ENCODE data around the gene TTF1. TPM values are rescaled to one million over a fixed set of nuclear protein-coding genes. Genes with fewer than 3 reads are reported as not detected.

Gene TTF1, protein sequence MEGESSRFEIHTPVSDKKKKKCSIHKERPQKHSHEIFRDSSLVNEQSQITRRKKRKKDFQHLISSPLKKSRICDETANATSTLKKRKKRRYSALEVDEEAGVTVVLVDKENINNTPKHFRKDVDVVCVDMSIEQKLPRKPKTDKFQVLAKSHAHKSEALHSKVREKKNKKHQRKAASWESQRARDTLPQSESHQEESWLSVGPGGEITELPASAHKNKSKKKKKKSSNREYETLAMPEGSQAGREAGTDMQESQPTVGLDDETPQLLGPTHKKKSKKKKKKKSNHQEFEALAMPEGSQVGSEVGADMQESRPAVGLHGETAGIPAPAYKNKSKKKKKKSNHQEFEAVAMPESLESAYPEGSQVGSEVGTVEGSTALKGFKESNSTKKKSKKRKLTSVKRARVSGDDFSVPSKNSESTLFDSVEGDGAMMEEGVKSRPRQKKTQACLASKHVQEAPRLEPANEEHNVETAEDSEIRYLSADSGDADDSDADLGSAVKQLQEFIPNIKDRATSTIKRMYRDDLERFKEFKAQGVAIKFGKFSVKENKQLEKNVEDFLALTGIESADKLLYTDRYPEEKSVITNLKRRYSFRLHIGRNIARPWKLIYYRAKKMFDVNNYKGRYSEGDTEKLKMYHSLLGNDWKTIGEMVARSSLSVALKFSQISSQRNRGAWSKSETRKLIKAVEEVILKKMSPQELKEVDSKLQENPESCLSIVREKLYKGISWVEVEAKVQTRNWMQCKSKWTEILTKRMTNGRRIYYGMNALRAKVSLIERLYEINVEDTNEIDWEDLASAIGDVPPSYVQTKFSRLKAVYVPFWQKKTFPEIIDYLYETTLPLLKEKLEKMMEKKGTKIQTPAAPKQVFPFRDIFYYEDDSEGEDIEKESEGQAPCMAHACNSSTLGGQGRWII
- total RNA-seq: 5.5 and 8.2 TPM in 2 replicates

DNA sequence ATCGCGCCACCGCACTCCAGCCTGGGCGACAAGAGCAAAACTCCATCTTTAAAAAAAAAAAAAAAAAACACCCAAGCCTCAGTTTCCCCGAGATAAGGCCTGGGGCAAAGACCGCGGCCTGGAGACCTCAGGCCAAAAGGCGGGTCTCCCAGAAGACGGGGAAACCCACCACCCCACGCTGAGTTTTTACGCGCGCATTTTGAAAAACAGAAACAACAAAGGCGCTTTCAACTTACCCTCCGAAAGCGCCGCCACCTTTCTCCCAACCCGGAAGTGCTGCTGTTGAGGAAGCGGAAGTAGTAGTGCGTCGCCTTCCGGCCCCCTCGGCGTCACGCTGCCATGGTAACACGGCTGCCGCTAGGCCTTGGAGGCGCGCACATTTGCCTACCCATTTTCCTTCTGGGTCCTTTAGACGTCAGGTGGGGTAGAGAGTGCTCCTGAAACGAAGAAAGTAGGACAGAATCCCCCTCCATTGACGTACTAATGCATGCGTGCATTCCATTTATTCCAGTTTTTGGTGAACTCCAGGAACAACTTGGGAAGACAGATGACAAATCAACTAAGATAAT lies at the start of gene TTF1:
TTF1 (minus strand) TSS at position 287 of the 569 bp plus-strand sequence. CDS start 4,019 bp downstream, outside the sequence.

DNA sequence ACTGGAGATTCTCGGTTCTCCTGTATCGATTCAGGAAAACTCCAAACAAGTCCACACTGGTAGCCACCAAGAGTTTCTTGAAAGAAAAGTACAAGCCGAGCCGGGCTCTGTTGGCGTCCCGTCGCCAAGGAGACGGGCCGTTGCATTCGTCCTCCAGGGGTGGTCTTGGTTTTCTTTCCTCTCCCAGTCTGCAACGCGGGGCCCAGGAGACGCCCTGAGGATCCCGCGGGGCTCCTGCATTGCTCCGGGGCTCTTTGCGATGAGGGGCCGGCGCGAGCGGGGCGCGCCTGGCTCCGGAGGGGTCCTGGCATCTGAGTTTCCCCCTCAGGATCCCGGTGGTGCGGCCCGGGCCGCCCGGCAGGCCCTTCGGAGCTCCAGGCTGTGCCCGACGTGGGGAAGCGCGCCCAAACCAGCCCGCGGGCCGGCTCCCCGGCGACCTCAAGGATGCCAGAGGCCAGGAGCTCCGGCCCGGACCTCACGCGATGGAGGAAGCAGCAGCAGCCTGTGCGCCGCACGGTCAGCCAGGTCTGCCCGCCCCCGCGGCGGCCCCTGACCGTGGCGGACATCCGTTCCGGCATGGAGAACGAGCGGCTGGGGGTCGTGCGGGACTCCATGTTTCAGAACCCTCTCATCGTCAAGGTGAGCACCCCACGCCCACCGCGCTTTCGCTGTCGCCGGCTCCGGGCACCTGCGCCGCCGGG lies 3.3 kb upstream of the TTF1 start, which contains the start of gene CFAP77:
CFAP77 (plus strand) TSS at position 384 of the 701 bp plus-strand sequence; CDS start at position 445, 61 bp downstream.

DNA sequence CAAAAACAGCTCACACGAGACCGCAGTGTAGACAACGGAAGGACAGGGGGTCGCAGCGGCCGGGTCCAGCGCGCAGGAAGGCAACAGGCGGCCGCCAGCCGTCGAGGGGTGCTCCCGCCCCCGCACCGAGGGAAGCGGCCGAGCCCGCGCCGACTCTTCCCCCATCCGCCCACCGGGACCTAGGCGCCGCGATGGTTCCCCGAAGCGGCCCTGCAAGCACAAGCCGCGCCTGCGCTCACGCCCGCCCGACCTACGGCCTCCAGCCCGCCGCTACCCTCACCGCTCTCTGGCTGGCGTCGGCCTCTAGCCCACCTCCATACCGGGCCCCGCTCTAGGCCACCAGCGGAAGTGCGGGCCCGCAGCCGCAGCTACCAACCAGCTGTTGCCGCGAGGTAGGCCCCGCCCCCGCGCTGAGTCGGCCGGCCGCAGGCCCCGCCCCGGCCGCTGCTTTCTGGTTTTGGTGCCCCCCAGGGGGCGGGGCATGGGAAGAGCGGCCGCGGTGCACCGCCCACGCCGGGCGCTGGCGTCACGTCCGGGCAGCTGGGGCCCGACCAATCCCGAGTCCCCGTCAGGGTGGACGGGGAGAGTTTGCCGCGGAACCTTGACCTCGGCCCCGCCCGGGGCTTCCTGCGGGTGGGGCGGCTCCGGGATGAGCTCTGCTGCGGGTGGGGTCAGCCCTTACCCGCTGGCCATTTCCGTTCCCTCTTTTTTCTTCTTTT lies 51.8 kb downstream of the TTF1 start, which contains the start of gene SETX:
SETX (minus strand) TSS at position 350 of the 719 bp plus-strand sequence. CDS start 5,558 bp downstream, outside the sequence.

Small RNAs within 50 kb of the gene (small RNA-seq; reads per million reads assigned to genes)
- gene RNU5D-2P: 0.16 reads per million

Other genes starting within 250 kb of the TTF1 start
- gene NTNG2, start 244.8 kb downstream of the TTF1 start, total RNA-seq: 0.37 and 0.59 TPM in 2 replicates
- 60.6 and 67.6 TPM in 2 replicates for gene SETX, start 51.9 kb downstream of the TTF1 start, total RNA-seq
- not detected in 2 replicates for gene CFAP77, start 3.4 kb upstream of the TTF1 start, total RNA-seq
- not detected in 2 replicates for gene BARHL1, start 175.8 kb upstream of the TTF1 start, total RNA-seq

Data from subcutaneous preadipocyte (primary cell).